Endothelial cell of umbilical vein (primary cell): ENCODE data around the gene HOXB7. TPM values are rescaled to one million over a fixed set of nuclear protein-coding genes. Genes with fewer than 3 reads are reported as not detected.

ENCODE experiments used
- BruUV-seq: library from RNA; stranded (reverse); fragments of 400-500 nt; replicated peaks from 2 replicates; lab custom pipeline; 2021; lab: Mats Ljungman, UMichigan
- CTCF ChIA-PET: fragments of 300-600, 350-600 bp; sonication (Branson Sonifier 250); formaldehyde crosslinking; loops from one replicate; lab custom pipeline; 2021; ENCODE audit warnings: antibody characterized with exemption, inconsistent platforms; lab: Charles Lee
- POLR2A ChIA-PET: fragments of 300-600, 350-600 bp; sonication (Branson Sonifier 250); formaldehyde crosslinking; loops from one replicate; lab custom pipeline; 2021; ENCODE audit warnings: antibody characterized with exemption, inconsistent platforms; lab: Charles Lee
- DNase-seq: peaks from one replicate; pipeline ENCODE4 v3.0.0-alpha.2; 2011; ENCODE audit warnings: low read depth, low spot score
- FAIRE-seq: peaks from 2 replicates; lab custom pipeline; 2011; peaks lifted over from hg19 to GRCh38; lab: Jason Lieb, UNC
- H2AFZ ChIP-seq: 2 replicates; pipeline ENCODE4 v1.6.0; 2012; ENCODE audit warnings: low read depth, low read length, control low read depth, inconsistent platforms
- H3K27ac ChIP-seq: 2 replicates; pipeline ENCODE4 v1.5.1; 2011; ENCODE audit warnings: low read depth, mild to moderate bottlenecking, control low read depth, low read length, moderate library complexity; ENCODE audit not compliant: insufficient read depth
- H3K27me3 ChIP-seq, 2 experiments: 2 replicates each; pipeline versions ENCODE4 v1.6.0 to v1.6.1; 2011; ENCODE audit warnings: low read length in 2 of 2, mixed read lengths in 1 of 2; ENCODE audit not compliant: control insufficient read depth in 2 of 2, insufficient read depth in 2 of 2
- H3K36me3 ChIP-seq, 2 experiments: 2 replicates in 1 of 2; 3 replicates in 1 of 2; pipeline ENCODE4 v1.5.1; 2011; ENCODE audit warnings: low read length in 2 of 2, mild to moderate bottlenecking in 1 of 2, moderate library complexity in 1 of 2; ENCODE audit not compliant: control insufficient read depth in 2 of 2, insufficient read depth in 2 of 2; ENCODE audit errors: extremely low read depth in 1 of 2
- H3K4me1 ChIP-seq: 3 replicates; pipeline ENCODE4 v1.5.1; 2011; ENCODE audit warnings: mild to moderate bottlenecking, low read length; ENCODE audit not compliant: control insufficient read depth, insufficient read depth; ENCODE audit errors: extremely low read depth
- H3K4me2 ChIP-seq: 2 replicates; pipeline ENCODE4 v1.6.1; 2011; ENCODE audit warnings: low read length, control low read depth, mixed read lengths; ENCODE audit not compliant: insufficient read depth
- H3K4me3 ChIP-seq, 3 experiments: fragments of 200-600 bp in 1 of 3; sonication (generic), shearing (Covaris generic) in 1 of 3; replicated peaks in 1 of 3; 2 replicates each; pipeline ENCODE4 v1.5.1; 2011 to 2016; ENCODE audit warnings: control low read depth in 3 of 3, low read length in 3 of 3, mild to moderate bottlenecking in 2 of 3, inconsistent platforms in 1 of 3, low read depth in 1 of 3, moderate library complexity in 1 of 3; ENCODE audit not compliant: insufficient read depth in 1 of 3
- H3K79me2 ChIP-seq: 2 replicates; pipeline ENCODE4 v1.6.0; 2012; ENCODE audit warnings: low read length, inconsistent platforms; ENCODE audit not compliant: control insufficient read depth, insufficient read depth
- H3K9ac ChIP-seq: replicated peaks from 2 replicates; pipeline ENCODE3; 2011; ENCODE audit warnings: low read length, control low read depth; ENCODE audit not compliant: insufficient read depth; ENCODE audit errors: extremely low read depth
- H3K9me1 ChIP-seq: replicated peaks from 3 replicates; pipeline ENCODE4 v1.6.0; 2011; ENCODE audit warnings: mild to moderate bottlenecking, low read length; ENCODE audit not compliant: control insufficient read depth, insufficient read depth; ENCODE audit errors: extremely low read depth
- H3K9me3 ChIP-seq: replicated peaks from 2 replicates; pipeline ENCODE4 v1.5.1; 2012; ENCODE audit warnings: low read length, inconsistent platforms; ENCODE audit not compliant: control insufficient read depth, insufficient read depth
- H4K20me1 ChIP-seq: replicated peaks from 2 replicates; pipeline ENCODE3; 2011; ENCODE audit warnings: mild to moderate bottlenecking, low read length; ENCODE audit not compliant: control insufficient read depth, insufficient read depth; ENCODE audit errors: extremely low read depth
- CTCF ChIP-seq, 2 donors: IDR thresholded peaks; 1 replicate in 1 of 2; 2 replicates in 1 of 2; pipeline ENCODE4 v1.5.1; 2011; ENCODE audit warnings: low read length in 2 of 2, mild to moderate bottlenecking in 2 of 2, moderate library complexity in 2 of 2, control low read depth in 1 of 2, inconsistent platforms in 1 of 2, low read depth in 1 of 2; ENCODE audit not compliant: insufficient read depth in 1 of 2; ENCODE audit errors: extremely low read depth in 1 of 2
- EZH2 ChIP-seq: IDR thresholded peaks from 2 replicates; pipeline ENCODE4 v1.6.1; 2012; ENCODE audit warnings: borderline replicate concordance, low read depth, mild to moderate bottlenecking, moderate library complexity, low read length, inconsistent platforms; ENCODE audit not compliant: severe bottlenecking
- FOS ChIP-seq: IDR thresholded peaks from 2 replicates; pipeline ENCODE4 v1.6.1; 2011; ENCODE audit warnings: mild to moderate bottlenecking, low read length, moderate library complexity, borderline replicate concordance; ENCODE audit not compliant: insufficient read depth
- GATA2 ChIP-seq: IDR thresholded peaks from 2 replicates; pipeline ENCODE4 v1.7.0; 2011; ENCODE audit warnings: low read depth, mild to moderate bottlenecking, moderate library complexity, mixed read lengths, low read length; ENCODE audit not compliant: insufficient read length, insufficient read depth
- JUN ChIP-seq: IDR thresholded peaks from 2 replicates; pipeline ENCODE4 v1.6.1; 2011; ENCODE audit warnings: borderline replicate concordance, low read depth; ENCODE audit not compliant: insufficient read length, insufficient read depth
- MYC ChIP-seq: IDR thresholded peaks from one replicate; pipeline ENCODE4 v1.6.1; 2011; ENCODE audit warnings: mild to moderate bottlenecking, low read depth, low read length
- POLR2A ChIP-seq: IDR thresholded peaks from 2 replicates; pipeline ENCODE4 v1.6.1; 2012; ENCODE audit warnings: low read depth, mild to moderate bottlenecking, control low read depth, low read length
- POLR2AphosphoS5 ChIP-seq: IDR thresholded peaks from 2 replicates; pipeline ENCODE4 v1.6.1; 2012; ENCODE audit warnings: low read depth, mild to moderate bottlenecking, control low read depth, low read length, moderate library complexity; ENCODE audit not compliant: insufficient read depth
- dilution Hi-C: fragments of 300-500 bp; cut with MboI; formaldehyde crosslinking; loops from one replicate; pipeline ENCODE4 v1.15.0; 2019; ENCODE audit warnings: low sequenced_read_pairs; ENCODE audit not compliant: extremely low pct_ligation_motif_present
- intact Hi-C: fragments of 100-400 bp; cut with micrococcal nuclease; formaldehyde crosslinking; loops from one replicate; pipeline ENCODE4 v1.10.0; 2022
- polyA plus RNA-seq, 4 experiments: library from polyadenylated mRNA; depleted of rRNA in 3 of 4; stranded (reverse) in 3 of 4; unstranded in 1 of 4; fragments of >200 nt; gene quantifications; 2 replicates each; pipeline versions ENCODE4 v1.2.1 to v1.2.3, GENCODE V29; 2011 to 2012; ENCODE audit warnings: missing spikeins in 1 of 4
- total RNA-seq: library from RNA; stranded (reverse); gene quantifications from 2 replicates; pipeline ENCODE4 v1.2.3, GENCODE V29; 2021
- TF ChIP-seq, protein P1 (sequence below): IDR thresholded peaks from 2 replicates; pipeline ENCODE4 v1.6.1; 2011; ENCODE audit not compliant: insufficient read depth, insufficient read length

Gene HOXB7
- total and polyA plus RNA-seq, 2 donors (not counting 3 experiments of a cell fraction or from before 2014, with no cell fraction given), result 23.5 to 24.5 TPM

- H3K9ac ChIP-seq, result no peak overlapping the region
- no peak overlapping the region for H3K4me3 ChIP-seq
- DNase-seq (no peak), FAIRE-seq (no peak)
- no peak overlapping the region for H3K4me2 ChIP-seq
- intact Hi-C loops (loop anchor here (5.0 kb wide), 2 partner anchors 464 to 479 kb away; no protein-coding TSS in a partner anchor), dilution Hi-C loops (no loop called here)
- POLR2A ChIA-PET, result no interaction called here
- H3K9me1 ChIP-seq, result no peaks in the 10 kb centered on the region
- H3K79me2 ChIP-seq, result peaks cover 7% of the 10 kb centered on the region
- no peak for TF ChIP-seq POLR2A
- no peak for TF ChIP-seq CTCF (IDR thresholded peaks at IDR 0.05; ENCODE audit: extremely low read depth in 1 of 2, insufficient read depth in 1 of 2, low read depth in 1 of 2, low read length in 2 of 2)
- TF ChIP-seq JUN, result no peak
- TF ChIP-seq POLR2AphosphoS5, result no peak
- TF ChIP-seq, protein P1, sequence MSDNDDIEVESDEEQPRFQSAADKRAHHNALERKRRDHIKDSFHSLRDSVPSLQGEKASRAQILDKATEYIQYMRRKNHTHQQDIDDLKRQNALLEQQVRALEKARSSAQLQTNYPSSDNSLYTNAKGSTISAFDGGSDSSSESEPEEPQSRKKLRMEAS, result no peak
- no peak for TF ChIP-seq MYC
- no peak for TF ChIP-seq FOS
- TF ChIP-seq GATA2, result no peak
- TF ChIP-seq EZH2, result no peak
- H3K27ac ChIP-seq, result no peak overlapping the region
- H3K4me1 ChIP-seq, result peaks cover 37% of the 10 kb centered on the region
- no TSS peak for BruUV-seq
- no peak overlapping the region for H2AFZ ChIP-seq
- no peaks in the 10 kb centered on the region for H4K20me1 ChIP-seq
- H3K36me3 ChIP-seq, result no peaks in the 10 kb centered on the region
- peaks cover 43 to 57% of the 10 kb centered on the region in 2 experiments for H3K27me3 ChIP-seq
- H3K9me3 ChIP-seq, result no peaks in the 10 kb centered on the region
- CTCF ChIA-PET, result interaction anchor here (0.8 to 4.9 kb wide), 5 partner anchors 9 to 356 kb away, joined by 3 to 26 read pairs (median 3); no protein-coding TSS in a partner anchor
Measured at GRCh38 chr17:48615963-48616716, 5.3 kb upstream of the HOXB7 start.
